K562 treated with DMSO at 1 percent for 12 hours (cell line): ENCODE measurements around the gene SLN. TPM values are rescaled to one million over a fixed set of nuclear protein-coding genes. Genes with fewer than 3 reads are reported as not detected.

Experiments
- total RNA-seq: library from RNA; unstranded; fragments of 300-600 nt; gene quantifications from 2 replicates; pipeline ENCODE4 v1.2.3, GENCODE V29; 2022; ENCODE audit not compliant: insufficient read depth

Gene SLN
- total RNA-seq: not detected in 2 replicates

GRCh38 chr11:107711861-107712755, at the start of gene SLN:
TSS of gene SLN (minus strand) at chr11:107712056.

Other genes starting within 250 kb of the SLN start
- 0.68 and 3.5 TPM in 2 replicates for gene ALKBH8, start 146.3 kb downstream of the SLN start, total RNA-seq
- not detected in 2 replicates for gene ELMOD1, start 120.9 kb downstream of the SLN start, total RNA-seq
- gene SLC35F2, start 146.7 kb upstream of the SLN start, total RNA-seq: 7.5 and 24.8 TPM in 2 replicates
- gene RAB39A, start 216.4 kb upstream of the SLN start, total RNA-seq: not detected in 2 replicates